NCI-H1417 treated with DMSO at 0.1 percent for 48 hours (cell line): ENCODE results near the gene INSRR.

Source experiments
- DNase-seq: peaks from one replicate; lab custom pipeline; 2025; lab: John Stamatoyannopoulos, UW

The INSRR gene

DNA sequence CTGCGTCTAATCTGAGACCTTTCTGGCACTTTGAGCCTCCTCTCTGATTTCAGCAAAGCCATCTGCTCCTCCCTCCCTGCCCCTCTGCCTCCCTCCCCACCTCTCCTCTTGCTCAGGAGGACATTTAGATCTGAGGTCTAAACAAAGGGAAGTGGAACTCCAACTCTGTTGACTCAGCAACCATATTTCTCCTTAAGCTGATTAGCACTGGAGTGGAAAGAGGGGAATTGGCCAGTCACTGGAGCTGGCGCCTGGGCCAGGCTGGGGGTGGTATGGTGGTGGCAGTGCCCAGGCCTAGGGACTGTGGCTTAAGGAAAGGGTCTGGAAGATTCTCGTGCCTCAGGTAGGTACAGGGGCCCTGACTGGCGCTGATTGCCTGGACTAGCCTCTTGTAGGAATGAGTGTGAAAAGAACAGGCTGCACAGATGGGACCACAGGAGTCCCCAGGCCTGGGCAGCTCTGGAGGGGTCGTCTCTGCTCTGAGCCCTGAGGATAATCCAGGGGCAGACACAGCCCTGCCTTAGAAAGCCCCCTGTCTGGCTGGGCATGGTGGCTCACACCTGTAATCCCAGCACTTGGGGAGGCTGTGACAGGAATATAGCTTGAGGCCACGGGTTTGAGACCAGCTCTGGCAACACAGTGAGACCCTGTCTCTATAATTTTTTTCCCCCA, 54.2 kb downstream of the INSRR start:
- DNase-seq, result no peak

DNA sequence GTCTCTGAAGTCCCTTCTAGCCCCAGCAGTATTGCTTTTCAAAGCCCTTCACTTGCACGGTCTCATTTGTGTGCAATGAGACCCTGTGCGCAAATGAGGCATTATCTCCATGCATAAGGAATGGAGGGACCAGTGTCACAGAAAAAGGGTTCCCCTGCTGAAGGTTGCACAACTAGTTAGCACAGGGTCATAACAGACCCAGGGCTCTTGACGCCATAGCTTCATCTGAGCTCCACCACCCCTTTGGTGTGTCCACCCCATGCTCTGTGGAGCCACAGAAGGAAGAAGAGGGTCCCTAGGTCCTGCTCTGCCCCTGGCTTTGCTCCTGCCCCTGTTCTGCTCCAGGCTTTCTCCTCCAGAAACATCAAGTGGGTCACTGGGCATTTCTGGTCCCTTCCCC, 54.9 kb downstream of the INSRR start:
- no peak for DNase-seq

DNA sequence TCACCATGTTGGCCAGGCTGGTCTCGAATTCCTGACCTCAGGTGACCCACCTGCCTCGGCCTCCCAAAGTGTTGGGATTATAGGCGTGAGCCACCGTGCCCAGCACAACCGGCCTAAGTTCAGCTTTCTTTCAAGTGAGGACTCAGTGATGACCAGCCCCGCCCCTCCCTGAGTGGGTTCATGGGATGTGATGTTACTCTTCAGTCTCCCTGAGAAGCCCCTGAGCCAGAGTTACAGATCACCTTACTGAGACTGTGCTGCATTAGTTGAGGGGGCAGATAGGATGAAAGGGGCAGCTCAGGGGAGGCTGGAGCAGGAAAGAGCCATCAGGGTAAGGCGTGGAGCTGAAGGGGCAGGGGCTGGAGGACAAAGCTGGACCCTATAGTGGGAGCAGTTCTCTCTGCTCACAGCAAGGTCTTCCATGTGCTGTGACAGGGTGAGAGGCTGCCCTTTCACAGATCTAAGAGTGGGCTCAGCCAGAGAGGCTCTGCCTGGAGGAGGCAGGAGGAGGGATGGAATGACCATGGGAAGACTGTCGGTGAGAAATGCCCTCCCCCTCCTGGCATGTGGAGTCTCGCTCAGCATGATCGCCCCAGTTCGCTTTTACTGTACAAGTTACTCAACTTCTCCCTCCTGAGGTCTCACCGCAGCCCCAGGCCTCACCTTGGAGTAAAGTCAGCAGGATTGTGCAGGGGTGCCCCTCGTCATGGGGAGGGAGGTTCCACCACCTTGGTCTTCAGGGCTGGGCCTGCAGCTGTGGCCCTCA, 55.6 kb downstream of the INSRR start:
- DNase-seq, result no peak

- no peak for DNase-seq
These were observed 56.4 kb downstream of the INSRR start for GRCh38 chr1:156802421-156802935.

DNA sequence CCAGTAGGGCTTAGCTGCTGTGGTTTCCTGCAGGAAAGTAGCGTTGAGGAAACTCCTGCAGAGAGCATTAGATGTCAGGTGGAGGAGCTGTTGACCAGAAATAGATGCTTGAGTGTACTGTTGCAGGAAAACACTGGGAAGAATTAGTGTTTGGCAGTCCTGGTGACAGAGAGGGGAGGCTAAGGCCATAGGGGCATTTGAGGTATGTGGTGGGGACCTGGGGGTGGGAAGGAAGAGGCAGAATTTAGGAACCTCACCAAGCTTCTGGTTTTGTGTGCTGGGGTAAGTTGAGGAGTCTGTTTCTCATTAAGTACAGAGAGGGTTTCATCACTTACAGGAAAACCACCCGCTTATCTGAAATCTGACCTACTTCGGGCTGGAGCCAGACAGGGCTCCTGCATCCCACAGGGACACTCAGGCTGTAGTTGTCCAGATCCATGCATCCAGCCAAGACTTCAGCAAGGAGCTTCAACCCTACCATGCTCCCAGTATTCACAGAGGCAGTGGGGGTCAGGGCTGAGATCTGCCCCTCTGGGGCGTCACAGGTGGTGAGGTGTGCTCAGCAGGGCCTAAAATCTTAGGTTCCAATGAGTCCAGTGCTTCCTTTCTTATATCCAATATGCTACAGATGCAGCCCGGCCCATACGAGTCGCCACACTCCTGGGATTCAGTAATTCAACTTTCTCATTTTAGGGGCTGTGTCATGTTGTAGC, 57.4 kb downstream of the INSRR start:
- DNase-seq, result no peak

- peak; percentile 2 for DNase-seq
These were observed 61.6 kb downstream of the INSRR start for GRCh38 chr1:156797212-156797871.

- no peak for DNase-seq
These were observed 62.4 kb downstream of the INSRR start for GRCh38 chr1:156796340-156797097.

- no peak for DNase-seq
These were observed 63.1 kb downstream of the INSRR start for GRCh38 chr1:156795787-156796186.

- DNase-seq, result no peak
These were observed 63.6 kb downstream of the INSRR start for GRCh38 chr1:156795374-156795733.

GRCh38 chr1:156794506-156795373, 64.2 kb downstream of the INSRR start:
- no peak for DNase-seq
